Measurements from ENCODE around the gene GAPDHS. TPM values are rescaled to one million over a fixed set of nuclear protein-coding genes. Genes with fewer than 3 reads are reported as not detected.

Gene GAPDHS
- total and polyA plus RNA-seq, 4 donors = not detected

DNA sequence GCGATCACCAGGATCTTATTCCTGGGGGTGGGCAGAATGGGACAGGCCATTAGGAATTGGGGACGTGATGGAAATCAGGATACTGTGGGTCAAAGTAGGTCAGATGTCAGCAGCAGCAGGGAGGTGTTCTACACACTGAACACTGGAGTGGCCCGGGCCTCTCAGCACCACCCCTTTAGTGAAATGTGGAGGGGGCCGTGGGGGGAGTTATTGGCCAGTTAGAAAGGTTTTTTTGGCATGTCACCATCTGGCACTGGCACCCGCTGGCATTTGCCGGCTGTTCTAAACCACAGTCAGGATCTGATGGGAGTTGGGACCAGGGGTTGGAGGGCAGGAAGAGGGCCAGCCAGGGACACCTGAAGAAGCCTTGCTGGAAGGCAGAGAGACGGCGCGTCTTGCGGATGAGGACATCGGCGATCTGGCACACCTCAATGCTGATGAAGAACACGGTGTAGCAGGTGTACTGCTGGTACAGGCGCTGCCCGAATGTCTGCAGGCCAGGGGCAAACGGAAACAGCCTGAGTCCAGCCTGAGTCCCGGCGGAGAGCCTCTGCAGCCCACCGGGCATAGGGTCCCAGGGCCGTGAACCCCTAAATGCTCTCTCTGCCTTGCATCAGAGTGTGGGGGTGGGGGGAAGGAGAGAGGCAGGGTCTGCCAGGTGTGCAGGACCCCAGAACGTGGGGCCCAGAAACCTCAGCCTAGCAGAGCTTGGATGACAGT, 18.0 kb downstream of the GAPDHS start:
- WGBS = 90% methylated on average over 21 of the region's 21 CpGs

More for the DNA sequence above, 18.0 kb downstream of the GAPDHS start:
- Histone ChIP-seq H3K9me3 (ENCODE audit: control insufficient read depth in 4 of 4, low read length in 3 of 4) (no peaks in the 10 kb centered on the region), H3K4me3 (ENCODE audit: low read depth in 1 of 3, low read length in 3 of 3) (no peak overlapping the region), H3K4me1 (ENCODE audit: control insufficient read depth in 4 of 4, insufficient read depth in 4 of 4, low read length in 3 of 4) (peaks cover 0 to 7% (median 6%) of the 10 kb centered on the region in 4 donors), H3K27me3 (ENCODE audit: control insufficient read depth in 4 of 4, insufficient read depth in 4 of 4, low read length in 3 of 4) (no peaks in the 10 kb centered on the region), H3K9ac (ENCODE audit: low read depth in 1 of 2, low read length in 2 of 2) (no peak overlapping the region), H3K27ac (ENCODE audit: low read depth in 1 of 2, low read length in 2 of 2) (no peak overlapping the region), H3K36me3 (ENCODE audit: control insufficient read depth in 4 of 4, insufficient read depth in 3 of 4, low read depth in 1 of 4, low read length in 3 of 4) (no peaks in the 10 kb centered on the region)
- no peak for DNase-seq (ENCODE audit: low spot score)
- TF ChIP-seq HNF4A (conservative IDR thresholded peaks at IDR 0.05) (no peak), GABPA (IDR thresholded peaks at IDR 0.05 in 1 of 2, conservative IDR thresholded peaks at IDR 0.05 in 1 of 2) (no peak), RXRA (IDR thresholded peaks at IDR 0.05) (no peak), EGR1 (IDR thresholded peaks at IDR 0.05; ENCODE audit: low read depth in 2 of 2) (no peak), YY1 (IDR thresholded peaks at IDR 0.05) (no peak), JUND (IDR thresholded peaks at IDR 0.05) (no peak), NR2F2 (IDR thresholded peaks at IDR 0.05) (no peak), RAD21 (IDR thresholded peaks at IDR 0.05) (no peak), HNF4G (IDR thresholded peaks at IDR 0.05) (no peak), FOXA2 (IDR thresholded peaks at IDR 0.05) (no peak), SP1 (IDR thresholded peaks at IDR 0.05) (no peak), TAF1 (conservative IDR thresholded peaks at IDR 0.05) (no peak)
- TF ChIP-seq, protein P1, sequence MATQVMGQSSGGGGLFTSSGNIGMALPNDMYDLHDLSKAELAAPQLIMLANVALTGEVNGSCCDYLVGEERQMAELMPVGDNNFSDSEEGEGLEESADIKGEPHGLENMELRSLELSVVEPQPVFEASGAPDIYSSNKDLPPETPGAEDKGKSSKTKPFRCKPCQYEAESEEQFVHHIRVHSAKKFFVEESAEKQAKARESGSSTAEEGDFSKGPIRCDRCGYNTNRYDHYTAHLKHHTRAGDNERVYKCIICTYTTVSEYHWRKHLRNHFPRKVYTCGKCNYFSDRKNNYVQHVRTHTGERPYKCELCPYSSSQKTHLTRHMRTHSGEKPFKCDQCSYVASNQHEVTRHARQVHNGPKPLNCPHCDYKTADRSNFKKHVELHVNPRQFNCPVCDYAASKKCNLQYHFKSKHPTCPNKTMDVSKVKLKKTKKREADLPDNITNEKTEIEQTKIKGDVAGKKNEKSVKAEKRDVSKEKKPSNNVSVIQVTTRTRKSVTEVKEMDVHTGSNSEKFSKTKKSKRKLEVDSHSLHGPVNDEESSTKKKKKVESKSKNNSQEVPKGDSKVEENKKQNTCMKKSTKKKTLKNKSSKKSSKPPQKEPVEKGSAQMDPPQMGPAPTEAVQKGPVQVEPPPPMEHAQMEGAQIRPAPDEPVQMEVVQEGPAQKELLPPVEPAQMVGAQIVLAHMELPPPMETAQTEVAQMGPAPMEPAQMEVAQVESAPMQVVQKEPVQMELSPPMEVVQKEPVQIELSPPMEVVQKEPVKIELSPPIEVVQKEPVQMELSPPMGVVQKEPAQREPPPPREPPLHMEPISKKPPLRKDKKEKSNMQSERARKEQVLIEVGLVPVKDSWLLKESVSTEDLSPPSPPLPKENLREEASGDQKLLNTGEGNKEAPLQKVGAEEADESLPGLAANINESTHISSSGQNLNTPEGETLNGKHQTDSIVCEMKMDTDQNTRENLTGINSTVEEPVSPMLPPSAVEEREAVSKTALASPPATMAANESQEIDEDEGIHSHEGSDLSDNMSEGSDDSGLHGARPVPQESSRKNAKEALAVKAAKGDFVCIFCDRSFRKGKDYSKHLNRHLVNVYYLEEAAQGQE (IDR thresholded peaks at IDR 0.05) = no peak
- TF ChIP-seq, protein P2, sequence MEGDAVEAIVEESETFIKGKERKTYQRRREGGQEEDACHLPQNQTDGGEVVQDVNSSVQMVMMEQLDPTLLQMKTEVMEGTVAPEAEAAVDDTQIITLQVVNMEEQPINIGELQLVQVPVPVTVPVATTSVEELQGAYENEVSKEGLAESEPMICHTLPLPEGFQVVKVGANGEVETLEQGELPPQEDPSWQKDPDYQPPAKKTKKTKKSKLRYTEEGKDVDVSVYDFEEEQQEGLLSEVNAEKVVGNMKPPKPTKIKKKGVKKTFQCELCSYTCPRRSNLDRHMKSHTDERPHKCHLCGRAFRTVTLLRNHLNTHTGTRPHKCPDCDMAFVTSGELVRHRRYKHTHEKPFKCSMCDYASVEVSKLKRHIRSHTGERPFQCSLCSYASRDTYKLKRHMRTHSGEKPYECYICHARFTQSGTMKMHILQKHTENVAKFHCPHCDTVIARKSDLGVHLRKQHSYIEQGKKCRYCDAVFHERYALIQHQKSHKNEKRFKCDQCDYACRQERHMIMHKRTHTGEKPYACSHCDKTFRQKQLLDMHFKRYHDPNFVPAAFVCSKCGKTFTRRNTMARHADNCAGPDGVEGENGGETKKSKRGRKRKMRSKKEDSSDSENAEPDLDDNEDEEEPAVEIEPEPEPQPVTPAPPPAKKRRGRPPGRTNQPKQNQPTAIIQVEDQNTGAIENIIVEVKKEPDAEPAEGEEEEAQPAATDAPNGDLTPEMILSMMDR (IDR thresholded peaks at IDR 0.05; ENCODE audit: low read depth, low read length, missing input control) = no peak
- TF ChIP-seq, protein P3, sequence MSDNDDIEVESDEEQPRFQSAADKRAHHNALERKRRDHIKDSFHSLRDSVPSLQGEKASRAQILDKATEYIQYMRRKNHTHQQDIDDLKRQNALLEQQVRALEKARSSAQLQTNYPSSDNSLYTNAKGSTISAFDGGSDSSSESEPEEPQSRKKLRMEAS (IDR thresholded peaks at IDR 0.05) = no peak
- TF ChIP-seq, protein P4, sequence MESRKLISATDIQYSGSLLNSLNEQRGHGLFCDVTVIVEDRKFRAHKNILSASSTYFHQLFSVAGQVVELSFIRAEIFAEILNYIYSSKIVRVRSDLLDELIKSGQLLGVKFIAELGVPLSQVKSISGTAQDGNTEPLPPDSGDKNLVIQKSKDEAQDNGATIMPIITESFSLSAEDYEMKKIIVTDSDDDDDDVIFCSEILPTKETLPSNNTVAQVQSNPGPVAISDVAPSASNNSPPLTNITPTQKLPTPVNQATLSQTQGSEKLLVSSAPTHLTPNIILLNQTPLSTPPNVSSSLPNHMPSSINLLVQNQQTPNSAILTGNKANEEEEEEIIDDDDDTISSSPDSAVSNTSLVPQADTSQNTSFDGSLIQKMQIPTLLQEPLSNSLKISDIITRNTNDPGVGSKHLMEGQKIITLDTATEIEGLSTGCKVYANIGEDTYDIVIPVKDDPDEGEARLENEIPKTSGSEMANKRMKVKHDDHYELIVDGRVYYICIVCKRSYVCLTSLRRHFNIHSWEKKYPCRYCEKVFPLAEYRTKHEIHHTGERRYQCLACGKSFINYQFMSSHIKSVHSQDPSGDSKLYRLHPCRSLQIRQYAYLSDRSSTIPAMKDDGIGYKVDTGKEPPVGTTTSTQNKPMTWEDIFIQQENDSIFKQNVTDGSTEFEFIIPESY (IDR thresholded peaks at IDR 0.05) = no peak

All from liver (tissue), 9 donors.